Osteoblast (primary cell): ENCODE results near the gene DNAH10. TPM values are rescaled to one million over a fixed set of nuclear protein-coding genes. Genes with fewer than 3 reads are reported as not detected.
"Not testable (repeated sequence)": the region's sequence is repeated elsewhere in the genome, so short reads cannot be mapped to it uniquely, and the experiment has no call there.

Source experiments
- DNase-seq: peaks from one replicate; pipeline ENCODE4 v3.0.0; 2011; ENCODE audit warnings: low spot score, mixed read lengths; ENCODE audit not compliant: insufficient read length; ENCODE audit errors: missing footprints
- H2AFZ ChIP-seq: 2 replicates; pipeline ENCODE4 v1.6.0; 2011; ENCODE audit warnings: mild to moderate bottlenecking, low read length
- H3K27ac ChIP-seq: 2 replicates; pipeline ENCODE4 v1.5.1; 2011; ENCODE audit warnings: mild to moderate bottlenecking, low read depth, low read length, moderate library complexity
- H3K27me3 ChIP-seq: 2 replicates; pipeline ENCODE4 v1.6.0; 2012; ENCODE audit warnings: mild to moderate bottlenecking, control low read depth, inconsistent platforms, low read length, moderate library complexity; ENCODE audit not compliant: insufficient read depth
- H3K36me3 ChIP-seq: 2 replicates; pipeline ENCODE4 v1.5.1; 2011; ENCODE audit warnings: mild to moderate bottlenecking, low read length, control low read depth, moderate library complexity; ENCODE audit not compliant: insufficient read depth
- H3K4me1 ChIP-seq: 2 replicates; pipeline ENCODE4 v1.5.1; 2011; ENCODE audit warnings: mild to moderate bottlenecking, low read length, control low read depth, moderate library complexity; ENCODE audit not compliant: insufficient read depth
- H3K4me2 ChIP-seq: 2 replicates; pipeline ENCODE4 v1.6.0; 2011; ENCODE audit warnings: mild to moderate bottlenecking, low read length; ENCODE audit not compliant: insufficient read depth
- H3K4me3 ChIP-seq: fragments of 200-600 bp; sonication (generic); 3 replicates; pipeline ENCODE4 v1.5.1; 2012; ENCODE audit warnings: mild to moderate bottlenecking, low read length, inconsistent platforms; ENCODE audit not compliant: insufficient read depth
- H3K79me2 ChIP-seq: 2 replicates; pipeline ENCODE4 v1.6.0; 2012; ENCODE audit warnings: mild to moderate bottlenecking, low read length, control low read depth, inconsistent platforms; ENCODE audit not compliant: insufficient read depth
- H3K9me3 ChIP-seq: 2 replicates; pipeline ENCODE4 v1.5.1; 2011; ENCODE audit warnings: low read depth, low read length, control low read depth
- H4K20me1 ChIP-seq: 2 replicates; pipeline ENCODE4 v1.6.0; 2012; ENCODE audit warnings: mild to moderate bottlenecking, low read length, control low read depth; ENCODE audit not compliant: insufficient read depth
- CTCF ChIP-seq: IDR thresholded peaks from 2 replicates; pipeline ENCODE4 v1.5.1; 2011; ENCODE audit warnings: mild to moderate bottlenecking, low read depth, low read length, moderate library complexity; ENCODE audit errors: extremely low read depth
- total RNA-seq: library from RNA; depleted of rRNA; stranded (reverse); fragments of >200 nt; gene quantifications from 2 replicates; pipeline ENCODE4 v1.2.3, GENCODE V29; 2012

DNAH10 gene
- total RNA-seq, 1 donor, result 0.72 TPM

- Histone ChIP-seq H3K4me2 (no peak overlapping the region), H3K27me3 (peaks cover 8% of the 10 kb centered on the region), H3K9me3 (no peaks in the 10 kb centered on the region), H3K79me2 (no peaks in the 10 kb centered on the region), H3K4me1 (no peaks in the 10 kb centered on the region), H3K36me3 (no peaks in the 10 kb centered on the region), H3K27ac (no peak overlapping the region), H4K20me1 (no peaks in the 10 kb centered on the region), H2AFZ (no peak overlapping the region), H3K4me3 (no peak overlapping the region)
- no peak for TF ChIP-seq CTCF
- DNase-seq, result no peak
These were observed 25.4 kb downstream of the DNAH10 start for GRCh38 chr12:123787466-123787865.

DNA sequence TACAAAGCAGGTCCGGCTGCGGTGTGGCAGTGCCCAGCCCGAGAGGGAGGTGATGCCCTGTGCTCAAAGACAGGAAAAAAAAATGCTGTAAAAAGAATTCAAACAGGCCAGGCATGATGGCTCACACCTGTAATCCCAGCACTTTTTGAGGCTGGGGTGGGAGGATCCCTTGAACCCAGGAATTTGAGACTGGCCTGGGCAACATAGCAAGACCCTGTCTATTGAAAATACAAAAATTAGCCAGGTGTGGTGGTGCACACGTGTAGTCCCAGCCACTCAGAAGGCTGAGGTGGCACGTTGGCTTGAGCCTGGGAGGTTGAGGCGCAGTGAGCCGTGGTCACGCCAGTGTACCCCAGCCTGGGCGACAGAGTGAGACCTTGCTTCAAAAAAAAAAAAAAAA is 26.4 kb downstream of the DNAH10 start:
- H3K4me3 ChIP-seq, result no peak overlapping the region
- H2AFZ ChIP-seq, result no peak overlapping the region
- H3K9me3 ChIP-seq, result no peaks in the 10 kb centered on the region
- H4K20me1 ChIP-seq, result no peaks in the 10 kb centered on the region
- no peak for DNase-seq
- H3K36me3 ChIP-seq, result no peaks in the 10 kb centered on the region
- no peak for TF ChIP-seq CTCF
- H3K27ac ChIP-seq, result no peak overlapping the region
- H3K4me1 ChIP-seq, result no peaks in the 10 kb centered on the region
- peaks cover 7% of the 10 kb centered on the region for H3K27me3 ChIP-seq
- H3K79me2 ChIP-seq, result no peaks in the 10 kb centered on the region
- H3K4me2 ChIP-seq, result no peak overlapping the region

- H3K4me1 ChIP-seq, H4K20me1 ChIP-seq, H3K27ac ChIP-seq, H3K27me3 ChIP-seq, H3K36me3 ChIP-seq, H2AFZ ChIP-seq, H3K4me2 ChIP-seq, DNase-seq, H3K79me2 ChIP-seq, H3K9me3 ChIP-seq, H3K4me3 ChIP-seq: not testable (repeated sequence)
These were observed 27.3 kb downstream of the DNAH10 start for GRCh38 chr12:123789422-123789821.

GRCh38 chr12:123790905-123791467 is 28.9 kb downstream of the DNAH10 start:
- Histone ChIP-seq H3K4me2 (no peak overlapping the region), H3K9me3 (no peaks in the 10 kb centered on the region), H3K4me3 (no peak overlapping the region), H3K4me1 (no peaks in the 10 kb centered on the region), H2AFZ (no peak overlapping the region), H4K20me1 (no peaks in the 10 kb centered on the region), H3K27me3 (peaks cover 2% of the 10 kb centered on the region), H3K79me2 (no peaks in the 10 kb centered on the region), H3K36me3 (no peaks in the 10 kb centered on the region), H3K27ac (no peak overlapping the region)
- no peak for TF ChIP-seq CTCF
- no peak for DNase-seq
